Fibroblast of lung (primary cell): ENCODE data around the gene SOX13.

Source experiments
- CTCF ChIP-seq, 2 donors: IDR thresholded peaks in 1 of 2; conservative IDR thresholded peaks in 1 of 2; 1 replicate in 1 of 2; 2 replicates in 1 of 2; pipeline ENCODE4 v1.5.1; 2011 to 2012; ENCODE audit warnings: low read length in 2 of 2, control low read depth in 1 of 2, inconsistent platforms in 1 of 2, low read depth in 1 of 2, mild to moderate bottlenecking in 1 of 2
- EZH2 ChIP-seq: IDR thresholded peaks from 2 replicates; pipeline ENCODE4 v1.5.1; 2012; ENCODE audit warnings: low read length, control low read depth, mild to moderate bottlenecking; ENCODE audit errors: missing control alignments

GRCh38 chr1:204110894-204111633, 38.1 kb downstream of the SOX13 start:
- TF ChIP-seq EZH2 = no peak
- TF ChIP-seq CTCF (conservative IDR thresholded peaks at IDR 0.05 in 1 of 2, IDR thresholded peaks at IDR 0.05 in 1 of 2; ENCODE audit: low read depth in 1 of 2, low read length in 2 of 2) = no peak
